HG02970 (cell line): ENCODE data around the gene MLX.
"Not testable (repeated sequence)": the region's sequence is repeated elsewhere in the genome, so short reads cannot be mapped to it uniquely, and the experiment has no call there.

ENCODE experiments used
- ATAC-seq: cut with Tn5 transposase; IDR thresholded peaks from one replicate; pipeline ENCODE4 v1.9.1; 2021; ENCODE audit warnings: mild to moderate bottlenecking, moderate library complexity, moderate number of reproducible peaks; ENCODE audit not compliant: unreplicated experiment, low FRiP score

Gene MLX

DNA sequence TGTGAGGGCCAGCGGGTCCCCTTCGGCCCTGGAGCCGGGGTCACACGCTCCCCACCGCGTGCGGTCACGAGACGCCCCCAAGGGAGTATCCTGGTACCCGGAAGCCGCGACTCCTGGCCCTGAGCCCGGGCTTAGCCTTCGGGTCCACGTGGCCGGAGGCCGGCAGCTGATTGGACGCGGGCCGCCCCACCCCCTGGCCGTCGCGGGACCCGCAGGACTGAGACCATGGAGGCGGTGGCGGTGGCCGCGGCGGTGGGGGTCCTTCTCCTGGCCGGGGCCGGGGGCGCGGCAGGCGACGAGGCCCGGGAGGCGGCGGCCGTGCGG is 30.9 kb upstream of the MLX start, which contains the start of gene NAGLU:
NAGLU (plus strand) TSS at position 194 of the 324 bp plus-strand sequence; CDS start at position 226, 32 bp downstream.
- ATAC-seq: peak; percentile 83

DNA sequence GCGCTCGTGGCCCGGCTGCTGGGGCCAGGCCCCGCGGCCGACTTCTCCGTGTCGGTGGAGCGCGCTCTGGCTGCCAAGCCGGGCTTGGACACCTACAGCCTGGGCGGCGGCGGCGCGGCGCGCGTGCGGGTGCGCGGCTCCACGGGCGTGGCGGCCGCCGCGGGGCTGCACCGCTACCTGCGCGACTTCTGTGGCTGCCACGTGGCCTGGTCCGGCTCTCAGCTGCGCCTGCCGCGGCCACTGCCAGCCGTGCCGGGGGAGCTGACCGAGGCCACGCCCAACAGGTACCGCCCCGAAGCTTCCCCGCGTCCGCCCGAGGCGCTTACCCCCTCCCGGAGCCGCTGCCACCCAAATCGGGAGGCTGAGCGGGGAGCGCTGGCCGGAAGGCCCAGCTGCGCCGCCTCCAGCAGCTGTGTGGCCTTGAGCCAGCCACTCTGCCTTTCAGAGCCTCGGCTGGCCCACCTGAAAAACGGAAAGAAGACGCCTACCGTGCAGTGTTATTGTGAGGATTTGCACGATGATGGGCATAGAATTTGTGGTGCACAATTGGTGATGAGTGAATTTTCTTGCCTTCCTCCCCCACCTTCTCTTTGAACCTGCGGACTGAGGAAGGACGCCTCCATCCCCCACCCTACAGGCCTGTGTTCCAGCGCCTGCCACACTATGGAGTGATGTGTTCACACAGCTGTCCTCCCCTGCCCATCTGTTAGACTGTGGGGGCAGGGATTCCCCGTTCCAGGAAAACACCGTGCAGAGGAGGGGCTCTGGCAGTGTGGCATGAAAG is 30.3 kb upstream of the MLX start:
- peak; percentile 50 for ATAC-seq

DNA sequence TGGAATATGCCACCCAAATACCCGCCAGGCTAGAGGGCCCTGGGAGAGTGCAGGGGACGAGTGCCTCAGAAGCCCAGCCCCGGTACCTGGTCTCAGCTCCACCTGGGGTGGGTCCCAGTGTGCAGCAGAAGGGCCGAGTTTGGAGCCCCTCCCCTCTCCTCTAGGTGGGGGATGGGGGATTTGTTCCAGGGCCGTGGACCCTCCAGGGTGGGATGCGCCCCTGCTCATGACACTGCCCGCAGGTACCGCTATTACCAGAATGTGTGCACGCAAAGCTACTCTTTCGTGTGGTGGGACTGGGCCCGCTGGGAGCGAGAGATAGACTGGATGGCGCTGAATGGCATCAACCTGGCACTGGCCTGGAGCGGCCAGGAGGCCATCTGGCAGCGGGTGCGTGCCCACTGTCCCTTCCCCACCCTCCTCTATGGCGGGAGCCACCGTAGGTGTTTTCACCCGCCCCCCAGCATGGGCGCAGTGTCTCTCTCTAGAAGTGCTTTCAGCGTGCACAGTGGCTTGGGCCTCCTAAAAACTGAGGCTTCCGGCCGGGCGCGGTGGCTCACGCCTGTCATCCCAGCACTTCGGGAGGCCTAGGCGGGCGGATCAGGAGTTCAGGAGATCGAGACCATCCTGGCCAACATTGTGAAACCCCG is 29.6 kb upstream of the MLX start:
- no peak for ATAC-seq

DNA sequence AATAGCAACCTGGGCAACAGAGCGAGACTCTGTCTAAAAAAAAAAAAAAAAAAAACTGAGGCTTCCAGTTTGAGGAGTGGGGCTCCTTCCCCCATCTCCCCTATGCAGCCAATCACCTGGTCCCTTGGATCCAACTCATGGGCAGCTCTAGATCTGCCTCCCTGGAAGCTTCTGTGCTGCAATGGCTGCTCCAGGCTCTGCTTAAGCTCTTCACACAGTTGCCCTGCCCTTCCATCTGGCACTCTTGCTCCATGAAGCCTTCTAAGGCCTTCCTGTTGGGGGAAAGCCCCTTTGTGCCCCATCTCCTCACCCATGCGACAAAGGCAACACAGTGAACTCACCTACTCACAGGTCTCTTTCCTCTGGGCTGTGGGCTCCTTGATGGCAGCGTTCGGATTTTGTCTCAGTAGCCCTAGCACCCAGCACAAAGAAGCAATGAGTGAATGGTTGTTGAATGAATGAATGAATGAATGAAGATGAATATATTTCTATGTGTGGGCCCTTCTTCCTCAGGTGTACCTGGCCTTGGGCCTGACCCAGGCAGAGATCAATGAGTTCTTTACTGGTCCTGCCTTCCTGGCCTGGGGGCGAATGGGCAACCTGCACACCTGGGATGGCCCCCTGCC is 29.0 kb upstream of the MLX start:
- ATAC-seq: no peak

DNA sequence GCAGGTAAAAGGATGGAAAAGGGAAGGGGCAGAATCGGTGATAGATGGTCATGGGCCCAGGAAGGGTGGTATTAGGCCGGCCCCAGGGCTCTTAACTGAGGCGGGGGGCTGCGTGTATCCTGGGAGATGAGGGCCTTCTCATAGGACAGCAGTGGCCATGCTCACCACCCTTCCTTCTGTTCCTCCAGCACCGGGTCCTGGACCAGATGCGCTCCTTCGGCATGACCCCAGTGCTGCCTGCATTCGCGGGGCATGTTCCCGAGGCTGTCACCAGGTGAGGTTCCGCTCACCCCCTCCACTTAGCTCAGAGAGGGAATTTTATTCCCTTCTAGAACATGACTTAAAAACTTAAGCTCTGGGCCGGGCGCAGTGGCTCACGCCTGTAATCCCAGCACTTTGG is 28.4 kb upstream of the MLX start:
- no peak for ATAC-seq

DNA sequence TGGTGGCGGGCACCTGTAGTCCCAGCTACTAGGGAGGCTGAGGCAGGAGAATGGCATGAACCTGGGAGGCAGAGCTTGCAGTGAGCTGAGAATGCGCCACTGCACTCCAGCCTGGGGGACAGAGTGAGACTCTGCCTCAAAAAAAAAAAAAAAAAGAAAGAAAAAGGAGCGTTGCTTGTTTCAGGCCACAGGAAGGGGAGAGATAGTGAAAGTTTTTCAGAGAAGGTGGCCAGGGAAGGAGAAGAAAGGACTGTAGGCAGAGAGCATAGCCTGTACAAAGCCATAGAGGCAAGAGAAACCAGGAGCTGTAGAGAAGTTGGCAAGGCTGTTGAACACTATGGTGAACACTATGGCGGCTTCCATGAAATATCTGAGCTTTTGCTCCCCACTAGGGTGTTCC is 26.3 kb upstream of the MLX start:
- not testable (repeated sequence) for ATAC-seq

DNA sequence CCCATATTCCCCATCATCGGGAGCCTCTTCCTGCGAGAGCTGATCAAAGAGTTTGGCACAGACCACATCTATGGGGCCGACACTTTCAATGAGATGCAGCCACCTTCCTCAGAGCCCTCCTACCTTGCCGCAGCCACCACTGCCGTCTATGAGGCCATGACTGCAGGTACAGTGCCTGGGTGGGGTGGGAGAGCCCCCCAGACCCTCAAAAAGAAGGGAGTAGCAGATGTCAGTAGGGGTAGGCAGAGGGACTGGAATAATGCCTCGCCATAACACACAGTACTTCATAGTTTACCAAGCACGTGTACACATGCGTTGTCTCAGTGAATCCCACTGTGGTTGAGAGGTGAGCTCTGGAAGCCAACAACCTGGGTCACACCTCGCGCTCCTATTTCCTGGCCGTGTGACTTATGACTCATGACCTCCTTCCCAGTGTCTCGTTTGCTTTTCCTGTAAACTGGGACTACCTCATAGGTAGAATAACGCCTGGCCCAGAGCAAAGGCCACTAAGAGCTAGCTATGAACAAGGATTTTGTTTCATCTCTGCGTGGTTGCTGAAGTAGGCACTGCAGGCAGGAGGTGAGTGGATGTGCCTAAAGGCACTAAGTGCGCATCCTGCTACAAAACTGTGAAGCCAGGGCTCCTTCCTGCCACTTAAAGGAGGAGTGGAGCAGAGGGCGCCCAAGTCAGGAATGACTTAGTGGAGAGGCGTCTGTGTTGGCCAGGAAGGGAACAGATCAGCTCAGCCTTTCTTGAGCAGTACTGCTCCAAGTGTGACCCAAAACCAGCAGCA is 25.7 kb upstream of the MLX start:
- no peak for ATAC-seq

DNA sequence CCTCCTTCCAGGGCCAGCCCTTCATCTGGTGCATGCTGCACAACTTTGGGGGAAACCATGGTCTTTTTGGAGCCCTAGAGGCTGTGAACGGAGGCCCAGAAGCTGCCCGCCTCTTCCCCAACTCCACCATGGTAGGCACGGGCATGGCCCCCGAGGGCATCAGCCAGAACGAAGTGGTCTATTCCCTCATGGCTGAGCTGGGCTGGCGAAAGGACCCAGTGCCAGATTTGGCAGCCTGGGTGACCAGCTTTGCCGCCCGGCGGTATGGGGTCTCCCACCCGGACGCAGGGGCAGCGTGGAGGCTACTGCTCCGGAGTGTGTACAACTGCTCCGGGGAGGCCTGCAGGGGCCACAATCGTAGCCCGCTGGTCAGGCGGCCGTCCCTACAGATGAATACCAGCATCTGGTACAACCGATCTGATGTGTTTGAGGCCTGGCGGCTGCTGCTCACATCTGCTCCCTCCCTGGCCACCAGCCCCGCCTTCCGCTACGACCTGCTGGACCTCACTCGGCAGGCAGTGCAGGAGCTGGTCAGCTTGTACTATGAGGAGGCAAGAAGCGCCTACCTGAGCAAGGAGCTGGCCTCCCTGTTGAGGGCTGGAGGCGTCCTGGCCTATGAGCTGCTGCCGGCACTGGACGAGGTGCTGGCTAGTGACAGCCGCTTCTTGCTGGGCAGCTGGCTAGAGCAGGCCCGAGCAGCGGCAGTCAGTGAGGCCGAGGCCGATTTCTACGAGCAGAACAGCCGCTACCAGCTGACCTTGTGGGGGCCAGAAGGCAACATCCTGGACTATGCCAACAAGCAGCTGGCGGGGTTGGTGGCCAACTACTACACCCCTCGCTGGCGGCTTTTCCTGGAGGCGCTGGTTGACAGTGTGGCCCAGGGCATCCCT is 23.5 kb upstream of the MLX start:
- no peak for ATAC-seq

DNA sequence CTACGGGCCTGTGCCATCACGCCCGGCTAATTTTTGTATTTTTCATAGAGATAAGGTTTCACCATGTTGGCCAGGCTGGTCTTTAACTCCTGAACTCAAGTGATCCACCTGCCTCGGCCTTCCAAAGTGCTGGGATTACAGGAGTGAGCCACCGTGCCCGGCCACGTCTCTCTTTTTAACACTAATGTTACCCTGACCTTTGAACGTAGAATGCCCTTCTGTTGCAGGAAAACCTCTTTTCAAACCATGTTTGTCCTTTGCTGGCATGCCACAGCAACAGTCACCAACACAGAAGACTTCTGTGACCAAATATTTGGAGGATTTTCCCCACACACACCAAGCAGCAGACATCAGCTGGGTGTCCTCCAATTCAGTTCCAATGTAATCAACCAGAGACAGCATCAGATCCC is 22.0 kb upstream of the MLX start:
- ATAC-seq: no peak

DNA sequence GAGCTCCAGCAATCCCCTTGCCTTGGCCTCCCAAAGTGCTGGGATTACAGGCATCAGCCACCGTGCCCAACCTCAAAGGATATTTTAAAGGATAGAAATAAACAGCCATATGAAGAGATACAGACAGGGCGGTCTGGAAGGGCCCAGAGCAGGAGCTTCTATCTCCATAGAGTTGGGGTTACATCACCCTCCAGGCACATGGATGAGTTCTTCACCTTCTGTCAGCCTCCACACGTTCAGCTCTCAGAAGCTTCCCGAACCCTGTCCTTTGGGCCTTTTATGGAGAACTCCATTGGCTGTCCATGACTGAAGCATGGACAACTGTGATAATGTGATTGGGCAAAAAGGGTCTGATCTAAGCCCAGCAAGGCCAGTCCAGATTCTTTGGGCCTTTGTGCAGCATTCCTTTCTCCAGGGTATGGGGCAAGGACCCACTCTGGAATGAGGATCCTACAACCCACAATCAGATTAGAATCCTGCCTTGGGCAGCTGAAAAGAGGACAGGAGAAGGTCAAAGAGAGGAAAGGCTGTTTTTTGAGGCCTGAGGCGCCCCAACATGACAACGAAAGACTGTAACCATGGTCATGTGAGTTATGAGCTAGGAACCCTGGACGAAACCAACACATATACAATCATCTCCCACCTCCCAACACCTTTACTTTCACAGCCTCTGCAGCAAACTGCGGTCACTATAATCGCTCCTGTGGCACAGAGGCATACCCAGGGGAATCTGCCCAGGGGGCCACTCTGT is 21.0 kb upstream of the MLX start:
- ATAC-seq: not testable (repeated sequence)

DNA sequence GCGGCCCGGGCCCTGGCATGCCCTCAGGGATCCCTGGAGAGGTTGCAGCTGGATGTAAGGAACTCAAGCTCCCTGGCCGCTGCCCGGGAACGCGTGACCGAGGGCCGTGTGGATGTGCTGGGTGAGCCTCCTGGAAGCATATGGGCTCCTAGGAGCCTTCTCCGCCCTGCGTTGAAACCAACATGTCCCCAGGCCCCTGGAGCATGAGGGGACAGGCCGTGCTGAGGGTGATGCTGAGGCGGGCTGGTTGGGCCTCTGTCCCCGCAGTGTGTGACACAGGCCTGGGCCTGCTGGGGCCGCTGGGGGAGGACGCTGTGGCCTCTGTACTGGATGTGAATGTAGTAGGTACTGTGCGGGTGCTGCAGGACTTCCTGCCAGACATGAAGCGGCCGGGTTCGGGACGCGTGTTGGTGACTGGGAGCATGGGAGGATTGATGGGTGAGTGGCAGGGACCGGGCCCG is 19.9 kb upstream of the MLX start:
- no peak for ATAC-seq

DNA sequence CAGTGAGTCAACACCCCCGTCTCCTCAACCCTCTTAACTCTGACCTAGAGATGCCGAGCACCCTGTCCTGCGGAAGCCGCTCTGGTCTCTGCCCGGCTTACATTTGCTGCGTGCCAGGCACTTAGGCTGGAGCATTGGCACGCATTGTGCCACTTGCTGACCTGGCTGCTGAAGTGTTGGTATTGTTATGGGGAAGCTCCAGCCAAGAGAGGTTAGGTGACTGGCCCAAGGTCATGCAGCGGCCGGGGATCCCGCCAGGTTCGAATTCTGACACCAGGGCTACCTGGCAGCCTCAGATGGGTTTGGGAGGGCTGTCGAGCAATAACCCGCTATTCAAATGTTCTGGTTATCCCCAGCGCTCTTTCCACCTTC is 19.2 kb upstream of the MLX start:
- ATAC-seq: no peak

DNA sequence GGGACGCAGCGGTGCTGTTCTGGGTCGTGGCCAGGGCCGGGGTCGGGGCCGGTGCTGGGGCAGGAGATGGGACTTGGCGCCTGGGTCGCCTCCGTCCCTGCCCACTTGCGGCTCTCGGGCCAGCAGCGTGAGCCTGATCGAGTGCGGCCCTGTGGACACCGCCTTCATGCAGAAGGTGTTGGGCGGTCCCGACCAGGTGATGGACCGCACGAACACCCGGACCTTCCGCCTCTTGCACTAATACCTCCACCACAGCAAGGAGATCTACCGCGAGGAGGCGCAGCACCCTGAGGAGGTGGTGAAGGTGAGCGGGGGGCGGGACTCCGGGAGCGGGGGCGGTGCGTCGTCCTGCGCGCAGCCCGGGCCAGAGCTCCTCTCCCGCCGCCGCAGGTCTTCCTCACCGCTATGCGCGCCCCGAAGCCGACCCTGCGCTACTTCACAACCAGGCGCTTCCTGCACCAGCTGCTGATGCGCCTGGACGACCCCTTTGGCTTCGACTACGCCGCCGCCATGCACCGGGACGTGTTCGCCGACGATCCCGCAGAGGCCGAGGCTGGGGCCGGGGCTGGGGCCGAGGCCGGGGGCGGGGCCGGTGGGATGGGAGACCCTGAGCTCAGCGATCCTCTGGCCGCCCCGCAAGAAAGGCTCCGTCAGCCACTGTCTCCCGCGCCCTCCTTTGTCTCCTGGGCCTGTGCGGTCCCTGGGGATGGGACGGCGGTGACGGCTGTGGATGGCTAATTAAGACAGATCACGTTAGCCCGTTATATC is 18.6 kb upstream of the MLX start:
- peak; percentile 61 for ATAC-seq

DNA sequence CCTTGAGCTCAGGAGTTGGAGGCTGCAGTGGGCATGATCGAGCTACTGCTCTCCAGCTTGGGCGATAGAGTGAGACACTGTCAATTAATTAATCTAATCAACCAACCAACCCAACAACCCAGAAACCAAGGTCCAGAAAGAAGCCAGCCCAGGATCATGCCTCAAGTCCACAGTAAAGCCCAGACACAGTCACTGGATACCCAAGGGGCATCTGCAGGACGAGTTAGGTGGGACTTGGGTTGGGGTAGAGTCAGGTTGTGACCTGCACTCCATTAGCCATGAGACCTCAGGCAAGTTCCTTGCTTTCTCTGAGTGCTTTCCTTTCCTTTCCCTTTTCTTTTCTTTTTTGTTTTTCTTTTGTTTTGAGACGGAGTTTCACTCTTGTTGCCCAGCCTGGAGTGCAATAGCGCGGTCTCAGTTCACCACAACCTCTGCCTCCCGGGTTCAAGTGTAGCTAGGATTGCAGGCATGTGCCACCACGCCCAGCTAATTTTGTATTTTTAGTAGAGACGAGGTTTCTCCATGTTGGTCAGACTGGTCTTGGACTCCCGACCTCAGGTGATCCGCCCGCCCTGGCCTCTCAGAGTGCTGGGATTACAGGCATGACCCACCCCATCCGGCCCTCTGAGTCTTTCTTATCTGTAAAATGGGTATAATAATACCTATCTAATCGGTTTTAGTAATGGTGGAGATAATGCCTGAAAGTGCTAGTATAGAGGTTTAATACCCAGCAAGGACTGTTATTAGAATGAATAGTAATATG is 17.7 kb upstream of the MLX start:
- no peak for ATAC-seq

DNA sequence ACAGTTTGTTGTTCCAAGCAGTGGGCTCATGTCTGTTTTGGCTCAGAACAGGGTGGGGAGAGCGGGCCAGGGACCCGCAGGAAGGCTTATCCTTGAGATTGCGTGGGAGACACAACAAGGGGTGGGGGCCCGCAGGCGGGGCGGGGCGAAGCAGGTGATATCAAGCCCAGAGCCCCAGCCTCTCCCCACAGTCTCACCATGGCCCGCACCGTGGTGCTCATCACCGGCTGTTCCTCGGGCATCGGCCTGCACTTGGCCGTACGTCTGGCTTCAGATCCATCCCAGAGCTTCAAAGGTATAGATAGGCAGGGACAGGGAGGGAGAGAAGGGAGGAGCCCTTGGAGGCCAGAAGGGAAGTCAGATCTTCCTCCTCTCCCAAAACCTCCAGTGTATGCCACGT is 14.2 kb upstream of the MLX start, which contains the start of gene HSD17B1:
HSD17B1 (plus strand) TSS at position 188 of the 400 bp plus-strand sequence; CDS start at position 199, 11 bp downstream.
- ATAC-seq: not testable (repeated sequence)

DNA sequence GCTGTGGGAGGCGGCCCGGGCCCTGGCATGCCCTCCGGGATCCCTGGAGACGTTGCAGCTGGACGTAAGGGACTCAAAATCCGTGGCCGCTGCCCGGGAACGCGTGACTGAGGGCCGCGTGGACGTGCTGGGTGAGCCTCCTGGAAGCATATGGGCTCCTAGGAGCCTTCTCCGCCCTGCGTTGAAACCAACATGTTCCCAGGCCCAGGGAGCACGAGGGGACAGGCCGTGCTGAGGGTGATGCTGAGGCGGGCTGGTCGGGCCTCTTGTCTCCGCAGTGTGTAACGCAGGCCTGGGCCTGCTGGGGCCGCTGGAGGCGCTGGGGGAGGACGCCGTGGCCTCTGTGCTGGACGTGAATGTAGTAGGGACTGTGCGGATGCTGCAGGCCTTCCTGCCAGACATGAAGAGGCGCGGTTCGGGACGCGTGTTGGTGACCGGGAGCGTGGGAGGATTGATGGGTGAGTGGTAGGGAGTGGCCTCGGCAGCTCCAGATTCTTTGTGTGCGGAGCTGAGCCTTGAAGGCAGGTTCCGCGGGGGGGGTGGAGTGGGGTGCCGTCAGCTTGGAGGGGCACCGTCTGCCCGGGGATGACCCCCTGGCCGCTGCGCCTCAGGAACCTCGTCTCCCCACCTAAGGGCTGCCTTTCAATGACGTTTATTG is 13.6 kb upstream of the MLX start:
- ATAC-seq: no peak

DNA sequence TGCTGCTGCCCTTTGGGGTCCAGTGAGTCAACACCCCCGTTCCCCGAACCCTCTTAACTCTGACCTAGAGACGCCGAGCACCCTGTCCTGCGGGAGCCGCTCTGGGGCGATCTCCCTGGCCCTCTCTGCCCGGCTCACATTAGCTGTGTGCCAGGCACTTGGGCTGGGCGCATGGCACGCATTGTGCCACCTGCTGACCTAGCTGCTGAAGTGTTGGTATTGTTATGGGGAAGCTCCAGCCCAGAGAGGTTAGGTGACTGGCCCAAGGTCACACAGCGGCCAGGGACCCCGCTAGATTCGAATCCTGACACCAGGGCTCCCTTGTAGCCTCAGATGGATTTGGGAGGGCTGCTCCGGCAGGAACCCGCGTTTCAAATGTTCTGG is 13.0 kb upstream of the MLX start:
- no peak for ATAC-seq
